GM10248 (cell line): Measurements from ENCODE around the gene FREM3.
A peak's percentile ranks its signal among the peaks of the same experiment; 100 is the strongest.
"Not testable (repeated sequence)": the region's sequence is repeated elsewhere in the genome, so short reads cannot be mapped to it uniquely, and the experiment has no call there.

ENCODE experiments used
- CTCF ChIA-PET: fragments of 300-600 bp; sonication (Branson Sonifier 250); formaldehyde crosslinking; extraction: SDS; loops from one replicate; lab custom pipeline; 2021; ENCODE audit warnings: antibody characterized with exemption; lab: Yijun Ruan, JAX
- POLR2A ChIA-PET: fragments of 350-650 bp; sonication (Branson Sonifier 250); formaldehyde crosslinking; extraction: SDS; loops from one replicate; lab custom pipeline; 2020; ENCODE audit warnings: antibody characterized with exemption; lab: Yijun Ruan, JAX
- DNase-seq: peaks from one replicate; pipeline ENCODE4 v3.0.0; 2012; ENCODE audit errors: extremely low spot score
- TF ChIP-seq, protein P1 (sequence below): IDR thresholded peaks from 2 replicates; pipeline ENCODE4 v1.5.1; 2012; ENCODE audit warnings: mild to moderate bottlenecking, low read depth; ENCODE audit errors: extremely low read depth, missing control alignments, control extremely low read depth

FREM3 gene

DNA sequence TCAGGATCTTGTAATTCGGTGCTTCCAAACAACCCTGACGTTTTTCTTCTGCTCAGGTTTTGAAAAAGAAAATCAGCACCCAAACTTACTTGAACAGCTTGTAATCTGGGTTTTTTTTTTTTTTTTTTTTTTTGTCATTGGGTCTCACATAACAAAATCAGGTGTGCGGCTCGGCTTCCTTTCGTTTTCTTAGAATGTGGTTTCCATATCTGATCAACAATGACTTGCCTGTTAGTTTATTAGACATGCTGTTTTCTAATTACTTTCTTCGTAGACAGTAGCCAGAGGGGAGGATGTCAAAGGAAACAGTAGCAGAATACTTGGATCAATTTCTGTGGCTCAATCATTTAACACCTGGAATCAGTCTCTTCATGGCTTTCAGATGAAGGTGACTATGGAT, 890 bp upstream of the FREM3 start:
- POLR2A ChIA-PET = no interaction called here
- TF ChIP-seq, protein P1, sequence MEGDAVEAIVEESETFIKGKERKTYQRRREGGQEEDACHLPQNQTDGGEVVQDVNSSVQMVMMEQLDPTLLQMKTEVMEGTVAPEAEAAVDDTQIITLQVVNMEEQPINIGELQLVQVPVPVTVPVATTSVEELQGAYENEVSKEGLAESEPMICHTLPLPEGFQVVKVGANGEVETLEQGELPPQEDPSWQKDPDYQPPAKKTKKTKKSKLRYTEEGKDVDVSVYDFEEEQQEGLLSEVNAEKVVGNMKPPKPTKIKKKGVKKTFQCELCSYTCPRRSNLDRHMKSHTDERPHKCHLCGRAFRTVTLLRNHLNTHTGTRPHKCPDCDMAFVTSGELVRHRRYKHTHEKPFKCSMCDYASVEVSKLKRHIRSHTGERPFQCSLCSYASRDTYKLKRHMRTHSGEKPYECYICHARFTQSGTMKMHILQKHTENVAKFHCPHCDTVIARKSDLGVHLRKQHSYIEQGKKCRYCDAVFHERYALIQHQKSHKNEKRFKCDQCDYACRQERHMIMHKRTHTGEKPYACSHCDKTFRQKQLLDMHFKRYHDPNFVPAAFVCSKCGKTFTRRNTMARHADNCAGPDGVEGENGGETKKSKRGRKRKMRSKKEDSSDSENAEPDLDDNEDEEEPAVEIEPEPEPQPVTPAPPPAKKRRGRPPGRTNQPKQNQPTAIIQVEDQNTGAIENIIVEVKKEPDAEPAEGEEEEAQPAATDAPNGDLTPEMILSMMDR = no peak
- no peak for DNase-seq
- CTCF ChIA-PET = interaction anchor here (0.7 to 0.9 kb wide), 2 partner anchors 10 to 22 kb away, joined by 3 read pairs; no protein-coding TSS in a partner anchor

DNA sequence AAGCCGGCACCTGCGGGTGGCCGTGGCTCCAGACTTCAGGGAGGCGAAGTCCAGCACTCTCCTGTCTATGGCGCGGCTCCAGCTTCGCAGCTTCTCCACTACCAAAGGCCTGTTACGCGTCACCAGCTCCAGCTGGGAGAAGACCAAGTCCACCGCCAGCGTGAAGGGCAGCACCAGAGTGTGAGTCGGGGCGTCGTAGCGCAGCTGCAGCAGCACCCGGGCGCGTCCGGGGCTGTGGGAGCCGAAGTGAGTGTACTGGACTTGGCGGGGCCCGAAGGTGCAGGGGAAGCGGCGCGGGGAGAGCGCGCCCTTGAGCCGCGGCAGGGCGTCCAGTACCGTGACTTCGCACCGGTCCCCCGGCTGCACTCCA, 444 bp downstream of the FREM3 start:
- ChIA-PET POLR2A (no interaction called here), CTCF (no interaction called here)
- TF ChIP-seq, protein P1 = no peak
- peak; percentile 10 for DNase-seq

DNA sequence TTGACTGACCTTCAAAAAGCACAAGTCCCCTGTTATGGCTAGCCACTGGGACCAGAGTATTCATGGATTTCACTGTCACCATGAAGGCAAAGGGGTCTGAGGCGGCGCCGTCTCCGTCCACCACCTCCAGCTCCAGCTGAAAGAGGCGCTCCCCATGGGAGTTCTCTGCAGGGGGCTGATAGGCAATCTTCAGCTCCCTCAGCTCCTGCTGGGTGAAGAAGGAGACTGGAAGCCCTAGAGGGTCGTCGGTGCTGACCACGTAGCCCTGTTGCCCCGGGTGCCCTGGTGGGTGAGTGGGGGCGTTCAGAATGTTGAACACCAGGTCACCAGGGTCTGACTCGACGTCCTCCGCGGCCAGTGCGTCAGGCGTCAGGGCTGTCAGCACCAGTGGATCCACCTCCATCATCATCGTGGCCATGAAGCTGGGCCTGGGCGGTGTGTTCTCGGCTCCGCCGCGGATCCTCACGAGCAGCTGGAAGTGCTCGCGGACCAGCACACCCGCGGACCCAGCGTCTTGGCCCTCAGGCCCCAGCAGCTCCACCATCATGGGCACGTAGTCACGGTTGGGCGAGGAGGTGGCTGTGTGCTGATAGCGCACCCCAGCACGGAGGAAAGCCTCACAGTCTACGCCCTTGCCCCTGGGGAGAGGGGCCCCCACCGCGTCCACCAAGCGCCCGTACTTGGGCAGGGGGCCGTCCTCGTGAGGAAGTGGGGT, 987 bp downstream of the FREM3 start:
- TF ChIP-seq, protein P1 = no peak
- ChIA-PET POLR2A (no interaction called here), CTCF (no interaction called here)
- DNase-seq = no peak

DNA sequence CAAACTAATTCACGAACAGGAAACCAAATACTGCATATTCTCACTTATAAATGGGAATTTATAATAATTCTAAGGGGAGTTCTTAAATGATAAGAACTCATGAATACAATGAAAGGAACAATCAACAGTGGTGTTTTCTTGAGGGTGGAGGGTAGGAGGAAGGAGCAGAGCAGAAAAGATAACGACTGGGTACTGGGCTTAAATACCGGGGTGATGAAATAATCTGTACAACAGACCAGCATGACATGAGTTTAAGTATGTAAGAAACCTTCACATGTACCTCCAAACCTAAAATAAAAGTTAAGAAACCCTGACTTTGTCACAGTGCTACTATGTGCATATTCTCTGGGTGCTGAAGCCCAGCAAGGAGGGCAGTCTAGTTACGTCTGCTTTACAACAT, 6.6 kb downstream of the FREM3 start:
- TF ChIP-seq, protein P1 = no peak
- DNase-seq = no peak
- ChIA-PET POLR2A (no interaction called here), CTCF (no interaction called here)

DNA sequence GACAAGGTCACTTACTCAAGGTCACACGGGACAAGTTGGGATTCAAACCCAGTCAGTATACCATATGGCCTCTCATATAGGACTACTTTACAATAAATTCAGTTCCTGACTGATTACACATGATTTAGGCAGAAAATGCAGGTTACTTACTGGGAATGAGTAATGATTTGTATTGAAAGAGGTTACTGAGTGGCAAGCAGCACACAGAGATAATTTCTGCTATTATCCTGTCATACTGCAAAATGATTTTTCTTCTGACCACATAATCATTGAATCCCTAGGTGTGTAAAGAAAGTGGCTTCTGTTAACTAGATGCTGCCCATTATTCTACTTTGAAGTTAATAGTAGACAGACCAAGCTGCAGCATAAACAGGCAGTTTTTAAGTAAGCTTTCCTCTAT, 8.2 kb downstream of the FREM3 start:
- TF ChIP-seq, protein P1 = no peak
- POLR2A ChIA-PET = no interaction called here
- CTCF ChIA-PET = no interaction called here
- no peak for DNase-seq

DNA sequence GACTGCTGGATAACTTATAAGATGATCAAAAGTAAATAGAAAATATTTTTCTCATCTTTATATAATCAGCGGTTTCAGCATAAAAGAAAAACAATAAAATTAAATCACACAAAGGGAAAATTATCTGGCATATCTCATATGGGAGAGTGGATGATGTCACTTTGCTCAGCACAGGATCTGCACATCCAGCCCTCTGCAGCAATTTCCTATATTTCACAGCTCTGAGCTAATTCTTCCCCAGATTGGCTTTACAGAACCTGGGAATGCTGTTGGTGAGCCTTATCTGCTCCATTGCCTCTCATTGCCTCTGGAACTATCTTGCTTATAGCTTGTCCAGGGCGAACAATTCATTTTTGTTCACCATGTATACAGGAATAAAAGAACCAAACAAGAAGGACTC, 21.0 kb downstream of the FREM3 start:
- CTCF ChIA-PET = no interaction called here
- POLR2A ChIA-PET = no interaction called here
- TF ChIP-seq, protein P1 = no peak
- no peak for DNase-seq

DNA sequence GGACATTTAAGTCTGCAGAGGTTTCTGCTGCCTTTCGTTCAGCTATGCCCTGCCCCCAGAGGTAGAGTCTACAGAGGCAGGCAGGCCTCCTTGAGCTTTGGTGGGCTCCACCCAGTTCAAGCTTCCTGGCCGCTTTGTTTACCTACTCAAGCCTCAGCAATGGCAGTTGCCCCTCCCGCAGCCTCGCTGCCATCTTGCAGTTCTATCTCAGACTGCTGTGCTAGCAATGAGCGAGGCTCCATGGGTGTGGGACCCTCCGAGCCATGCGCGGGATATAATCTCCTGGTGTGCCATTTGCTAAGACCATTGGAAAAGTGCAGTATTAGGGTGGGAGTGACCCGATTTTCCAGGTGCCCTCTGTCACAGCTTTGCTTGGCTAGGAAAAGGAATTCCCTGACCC, 26.8 kb downstream of the FREM3 start:
- POLR2A ChIA-PET, DNase-seq: not testable (repeated sequence)
- CTCF ChIA-PET = interaction anchor here (1.0 to 1.7 kb wide), 2 partner anchors 9 to 104 kb away, joined by 3 read pairs; no protein-coding TSS in a partner anchor
